ENCODE data around the gene NECTIN3.

NECTIN3 gene

GRCh38 chr3:111035902-111036301, 35.7 kb upstream of the NECTIN3 start:
- no peak overlapping the region for H3K4me3 ChIP-seq (ENCODE audit: low read length)
- peak; percentile 73 for DNase-seq (ENCODE audit: low read depth)
- no peak for TF ChIP-seq CTCF (IDR thresholded peaks at IDR 0.05; ENCODE audit: insufficient read depth, low read depth, low read length, missing control alignments)

- H3K4me3 ChIP-seq (ENCODE audit: low read length): no peak overlapping the region
- no peak for TF ChIP-seq CTCF (IDR thresholded peaks at IDR 0.05; ENCODE audit: insufficient read depth, low read depth, low read length, missing control alignments)
- DNase-seq (ENCODE audit: low read depth): no peak
Observed at GRCh38 chr3:111040959-111041358, 30.7 kb upstream of the NECTIN3 start.

- TF ChIP-seq CTCF (IDR thresholded peaks at IDR 0.05; ENCODE audit: insufficient read depth, low read depth, low read length, missing control alignments): no peak
- H3K4me3 ChIP-seq (ENCODE audit: low read length): no peak overlapping the region
- peak; percentile 44 for DNase-seq (ENCODE audit: low read depth)
Observed at GRCh38 chr3:111045564-111045963, 26.1 kb upstream of the NECTIN3 start.

- no peak for DNase-seq (ENCODE audit: low read depth)
- no peak for TF ChIP-seq CTCF (IDR thresholded peaks at IDR 0.05; ENCODE audit: insufficient read depth, low read depth, low read length, missing control alignments)
- no peak overlapping the region for H3K4me3 ChIP-seq (ENCODE audit: low read length)
Observed at GRCh38 chr3:111047042-111047441, 24.6 kb upstream of the NECTIN3 start.

GRCh38 chr3:111047812-111048435, 23.7 kb upstream of the NECTIN3 start:
- no peak overlapping the region for H3K4me3 ChIP-seq (ENCODE audit: low read length)
- DNase-seq (ENCODE audit: low read depth): no peak
- TF ChIP-seq CTCF (IDR thresholded peaks at IDR 0.05; ENCODE audit: insufficient read depth, low read depth, low read length, missing control alignments): no peak

GRCh38 chr3:111051354-111051753, 20.3 kb upstream of the NECTIN3 start:
- H3K4me3 ChIP-seq (ENCODE audit: low read length): no peak overlapping the region
- DNase-seq (ENCODE audit: low read depth): no peak
- TF ChIP-seq CTCF (IDR thresholded peaks at IDR 0.05; ENCODE audit: insufficient read depth, low read depth, low read length, missing control alignments): no peak

- no peak overlapping the region for H3K4me3 ChIP-seq (ENCODE audit: low read length)
- no peak for TF ChIP-seq CTCF (IDR thresholded peaks at IDR 0.05; ENCODE audit: insufficient read depth, low read depth, low read length, missing control alignments)
- no peak for DNase-seq (ENCODE audit: low read depth)
Observed at GRCh38 chr3:111068574-111068973, 3.0 kb upstream of the NECTIN3 start.

All from epithelial cell of esophagus (primary cell).